ENCODE measurements around the gene FBXL19.

FBXL19 gene

DNA sequence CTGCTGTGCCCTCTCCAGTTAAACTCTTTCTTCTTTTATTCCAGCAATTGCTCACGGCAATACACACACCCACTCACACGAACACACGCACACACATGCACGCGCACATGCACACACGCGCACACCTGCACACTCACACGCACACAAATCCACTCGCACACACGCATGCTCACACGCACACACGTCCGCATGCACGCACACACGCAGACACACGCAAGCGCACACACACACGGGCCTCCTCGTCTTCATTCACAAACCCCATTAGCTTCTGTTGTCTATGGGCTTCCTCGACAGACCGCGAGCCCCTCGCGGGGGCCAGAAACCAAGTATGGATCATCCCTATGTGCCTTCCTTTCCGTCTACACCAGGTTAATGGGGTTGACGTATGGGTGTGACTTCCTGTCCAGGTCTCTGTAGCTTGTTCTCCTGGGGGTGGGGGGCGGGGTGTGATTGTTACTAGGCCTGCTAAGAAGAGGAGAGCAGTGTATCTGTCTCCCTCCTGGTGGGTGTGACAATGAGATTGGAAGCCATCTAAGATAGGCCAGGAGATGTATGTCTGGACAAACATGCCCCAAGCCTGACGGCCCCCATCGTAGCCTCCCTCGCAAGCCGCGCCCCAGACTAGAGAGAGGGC, 27.6 kb upstream of the FBXL19 start:
- TF ChIP-seq, protein P1, sequence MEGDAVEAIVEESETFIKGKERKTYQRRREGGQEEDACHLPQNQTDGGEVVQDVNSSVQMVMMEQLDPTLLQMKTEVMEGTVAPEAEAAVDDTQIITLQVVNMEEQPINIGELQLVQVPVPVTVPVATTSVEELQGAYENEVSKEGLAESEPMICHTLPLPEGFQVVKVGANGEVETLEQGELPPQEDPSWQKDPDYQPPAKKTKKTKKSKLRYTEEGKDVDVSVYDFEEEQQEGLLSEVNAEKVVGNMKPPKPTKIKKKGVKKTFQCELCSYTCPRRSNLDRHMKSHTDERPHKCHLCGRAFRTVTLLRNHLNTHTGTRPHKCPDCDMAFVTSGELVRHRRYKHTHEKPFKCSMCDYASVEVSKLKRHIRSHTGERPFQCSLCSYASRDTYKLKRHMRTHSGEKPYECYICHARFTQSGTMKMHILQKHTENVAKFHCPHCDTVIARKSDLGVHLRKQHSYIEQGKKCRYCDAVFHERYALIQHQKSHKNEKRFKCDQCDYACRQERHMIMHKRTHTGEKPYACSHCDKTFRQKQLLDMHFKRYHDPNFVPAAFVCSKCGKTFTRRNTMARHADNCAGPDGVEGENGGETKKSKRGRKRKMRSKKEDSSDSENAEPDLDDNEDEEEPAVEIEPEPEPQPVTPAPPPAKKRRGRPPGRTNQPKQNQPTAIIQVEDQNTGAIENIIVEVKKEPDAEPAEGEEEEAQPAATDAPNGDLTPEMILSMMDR (conservative IDR thresholded peaks at IDR 0.05; ENCODE audit: low read depth, low read length) = no peak
- H3K4me3 ChIP-seq (ENCODE audit: low read depth, low read length) = peak overlapping the region; percentile 68
- DNase-seq (ENCODE audit: low read depth) = no peak

DNA sequence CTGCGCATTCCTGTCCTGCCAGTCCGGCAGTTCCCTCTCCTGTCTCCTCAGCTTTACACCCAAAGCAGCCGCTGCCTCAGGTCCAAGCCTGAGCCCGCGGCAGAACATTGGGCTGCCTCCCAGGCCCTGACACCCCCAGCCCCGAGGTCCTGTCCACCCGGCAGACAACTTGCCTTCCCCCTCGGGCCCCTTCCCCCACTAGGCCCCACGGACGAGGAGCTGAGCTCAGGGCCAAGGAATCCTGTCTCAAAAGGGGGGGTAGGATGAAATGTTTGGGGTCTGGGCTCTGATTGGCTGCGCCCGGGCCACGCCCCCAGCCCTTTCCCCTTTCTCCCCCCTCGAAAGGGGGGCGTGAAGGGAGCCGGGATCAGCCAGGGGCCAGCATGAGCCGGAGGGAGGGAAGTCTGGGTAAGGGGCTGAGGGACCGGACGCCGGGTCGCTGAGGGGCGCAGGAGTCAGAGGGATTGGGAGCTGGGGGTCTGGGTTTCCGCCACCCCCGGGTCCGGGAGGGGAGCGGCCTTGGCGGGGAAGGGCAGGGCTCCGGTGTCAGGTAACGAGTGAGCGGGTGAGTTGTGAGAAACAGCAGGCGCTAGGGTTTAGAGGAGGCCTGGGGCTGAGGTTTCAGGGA, 27.0 kb upstream of the FBXL19 start, which contains the start of gene CTF1:
TSS of gene CTF1 (plus strand) at position 354 of the 628 bp plus-strand sequence. CDS start at position 384, 30 bp downstream.
- TF ChIP-seq, protein P1 (conservative IDR thresholded peaks at IDR 0.05; ENCODE audit: low read depth, low read length) = no peak
- H3K4me3 ChIP-seq (ENCODE audit: low read depth, low read length) = peak within 1 kb of the TSS; percentile 68
- DNase-seq (ENCODE audit: low read depth) = peak; percentile 82

DNA sequence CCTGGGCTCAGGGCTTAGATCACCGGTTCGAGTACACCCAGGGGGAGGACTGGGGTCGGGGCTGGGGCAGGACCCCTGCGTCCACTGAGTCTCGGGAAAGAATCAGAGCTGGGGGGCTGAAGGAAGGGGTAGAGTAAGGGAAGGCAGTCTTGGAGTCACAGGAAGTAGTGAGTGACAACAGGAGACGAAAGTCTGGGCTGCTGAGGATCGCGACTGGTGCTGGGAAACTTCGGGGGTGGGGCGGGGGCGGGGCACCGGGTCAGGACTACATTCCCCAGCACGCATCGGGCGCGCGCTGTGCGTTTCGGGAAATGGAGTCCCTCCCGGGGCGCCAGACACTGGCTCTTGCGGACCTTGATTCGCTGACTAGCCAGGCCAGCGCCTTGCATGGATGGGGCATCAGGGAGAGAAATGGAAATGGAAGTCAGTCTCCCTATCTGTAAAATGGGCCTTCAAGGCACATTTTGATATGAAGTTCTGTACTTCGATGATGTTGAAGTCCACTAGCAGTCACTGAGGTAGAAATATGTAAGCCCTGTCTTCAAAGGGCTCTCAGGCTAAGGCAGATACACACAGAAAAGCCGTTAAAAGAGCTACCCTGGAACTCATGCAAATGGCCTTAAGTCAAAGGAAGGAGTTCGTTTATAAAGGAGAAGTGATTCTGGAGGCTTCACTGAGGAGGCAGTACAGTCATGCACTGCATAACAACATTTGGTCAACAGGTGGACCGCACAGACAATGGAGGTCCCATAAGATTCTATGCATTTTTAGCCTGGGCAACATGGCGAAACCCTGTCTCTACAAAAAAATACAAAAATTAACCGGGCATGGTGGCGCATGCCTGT, 26.3 kb upstream of the FBXL19 start:
- H3K4me3 ChIP-seq (ENCODE audit: low read depth, low read length) = peak overlapping the region; percentile 68
- peak; percentile 94 for DNase-seq (ENCODE audit: low read depth)
- TF ChIP-seq, protein P1 (conservative IDR thresholded peaks at IDR 0.05; ENCODE audit: low read depth, low read length) = no peak

DNA sequence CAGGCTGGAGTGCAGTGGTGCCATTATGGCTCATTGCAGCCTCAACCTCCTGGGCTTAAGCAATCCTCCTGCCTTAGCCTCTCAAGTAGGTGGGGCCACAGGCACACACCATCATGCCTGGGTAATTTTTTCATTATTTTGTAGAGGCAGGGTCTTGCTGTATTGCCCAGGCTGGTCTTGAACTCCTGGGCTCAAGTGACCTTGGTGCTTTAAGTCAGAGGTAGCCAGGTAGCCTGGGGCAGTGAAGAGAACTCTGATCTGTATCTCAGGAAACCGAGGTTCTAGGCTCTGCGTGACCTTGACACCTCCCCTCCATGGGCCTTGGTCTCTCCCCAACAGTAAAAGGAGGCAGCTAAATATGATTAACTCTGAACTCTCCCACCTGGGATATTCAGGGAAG, 23.6 kb upstream of the FBXL19 start:
- no peak overlapping the region for H3K4me3 ChIP-seq (ENCODE audit: low read depth, low read length)
- TF ChIP-seq, protein P1 (conservative IDR thresholded peaks at IDR 0.05; ENCODE audit: low read depth, low read length) = no peak

DNA sequence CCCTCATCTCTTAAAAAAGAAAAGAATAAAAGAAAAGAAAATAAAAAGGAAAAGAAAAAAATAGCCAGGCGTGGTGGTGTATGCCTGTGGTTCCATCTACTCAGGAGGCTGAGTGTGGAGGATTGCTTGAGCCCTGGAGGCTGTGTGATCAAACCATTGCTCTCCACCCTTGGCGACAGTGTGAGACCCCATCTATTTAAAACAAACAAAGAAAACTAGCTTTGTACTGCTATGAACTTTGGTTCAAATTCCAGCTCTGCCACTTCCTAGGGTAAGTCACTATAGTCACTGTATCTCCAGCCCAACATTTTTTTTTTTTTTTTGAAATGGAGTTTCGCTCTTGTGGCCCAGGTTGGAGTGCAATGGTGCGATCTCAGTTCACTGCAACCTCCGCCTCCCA, 22.8 kb upstream of the FBXL19 start:
- TF ChIP-seq, protein P1 (conservative IDR thresholded peaks at IDR 0.05; ENCODE audit: low read depth, low read length) = no peak
- DNase-seq (ENCODE audit: low read depth) = no peak
- no peak overlapping the region for H3K4me3 ChIP-seq (ENCODE audit: low read depth, low read length)

More for the DNA sequence above, 23.6 kb upstream of the FBXL19 start:
- DNase-seq (ENCODE audit: low read depth) = no peak

DNA sequence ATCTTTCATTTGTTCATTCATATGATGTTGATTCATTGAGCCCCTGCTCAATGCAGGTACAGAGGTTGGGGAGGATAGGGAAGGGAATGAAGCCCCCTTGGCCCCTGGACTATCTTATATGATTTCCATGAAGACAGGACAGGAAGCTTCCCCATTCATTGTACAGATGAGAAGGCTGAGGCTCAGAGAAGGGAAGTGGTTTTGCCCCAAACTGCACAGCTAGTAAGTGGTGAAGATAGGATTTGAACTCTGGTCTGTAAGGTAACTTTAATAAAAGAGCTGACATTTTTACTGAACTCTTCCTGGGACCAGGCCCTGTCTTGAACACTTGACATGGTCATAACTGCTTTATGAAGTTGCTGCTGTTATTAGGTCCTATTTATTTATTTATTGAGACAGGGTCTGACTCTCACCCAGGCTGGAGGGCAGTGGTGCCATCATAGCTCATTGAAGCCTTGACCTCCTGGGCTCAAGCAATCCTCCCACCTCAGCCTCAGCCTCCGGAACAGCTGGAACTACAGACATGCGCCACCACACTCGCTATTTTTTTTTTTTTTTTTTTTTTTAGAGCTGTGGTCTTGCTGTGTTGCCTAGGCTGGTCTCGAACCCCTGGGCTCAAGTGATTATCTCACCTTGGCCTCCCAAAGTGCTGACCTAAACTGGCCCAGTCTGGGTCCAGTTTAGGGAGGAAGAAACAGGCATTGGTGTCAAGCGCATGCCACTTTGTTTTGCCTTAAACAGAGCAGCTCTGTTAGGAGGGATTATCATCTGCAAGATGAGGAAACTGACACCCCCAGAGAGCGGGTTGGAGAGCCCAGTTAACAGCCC, 22.0 kb upstream of the FBXL19 start:
- H3K4me3 ChIP-seq (ENCODE audit: low read depth, low read length) = peak overlapping the region; percentile 61
- no peak for DNase-seq (ENCODE audit: low read depth)
- TF ChIP-seq, protein P1 (conservative IDR thresholded peaks at IDR 0.05; ENCODE audit: low read depth, low read length) = no peak

All from choroid plexus epithelial cell (primary cell).